Gastrocnemius medialis (tissue), 4 donors: ENCODE measurements around the gene TIMM21.

Experiments used
- POLR2A ChIP-seq, 2 donors: fragments of 450-650 bp; IDR thresholded peaks; one replicate each; pipeline ENCODE4 v1.6.1; 2017; ENCODE audit warnings: antibody characterized with exemption in 2 of 2, mild to moderate bottlenecking in 2 of 2, moderate library complexity in 2 of 2
- TF ChIP-seq, protein P1 (sequence below), 5 experiments: fragments of 450-650 bp in 3 of 5; fragments of 200-600 bp in 2 of 5; sonication (generic) in 2 of 5; IDR thresholded peaks in 4 of 5; conservative IDR thresholded peaks in 1 of 5; 1 replicate in 4 of 5; 2 replicates in 1 of 5; pipeline ENCODE4 v1.5.1; 2016 to 2019; ENCODE audit warnings: antibody characterized with exemption in 5 of 5, mild to moderate bottlenecking in 3 of 5, moderate library complexity in 3 of 5

DNA sequence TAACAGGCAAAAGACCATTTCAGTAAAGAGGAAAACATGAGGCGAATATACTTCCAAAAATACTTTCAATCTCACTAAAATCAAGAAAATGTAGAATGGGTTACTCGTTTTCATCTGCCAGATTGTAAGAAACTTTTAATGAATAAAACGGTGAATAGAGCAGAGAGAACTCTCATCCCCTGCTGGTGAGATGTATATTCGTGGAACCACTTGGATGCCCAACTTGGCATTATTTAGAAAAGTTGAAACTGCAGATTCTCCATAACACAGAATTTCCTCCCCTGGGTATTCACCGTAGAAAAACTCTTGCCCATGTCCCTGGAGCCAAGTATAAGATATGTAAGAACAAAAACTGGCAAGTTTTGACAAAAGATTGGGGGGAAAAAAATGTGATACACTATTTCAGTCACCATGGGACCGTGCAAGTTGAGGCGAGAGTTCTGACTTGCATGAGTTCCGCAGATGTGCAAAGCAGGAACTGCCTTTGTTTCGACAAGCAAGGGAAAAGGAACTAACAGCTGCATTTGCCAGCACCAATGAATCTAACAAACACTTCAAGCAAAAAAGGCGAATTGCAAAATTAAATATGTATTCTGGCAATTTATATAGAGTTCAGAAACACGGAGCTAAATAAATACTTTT is 14.8 kb downstream of the TIMM21 start:
- TF ChIP-seq, protein P1, sequence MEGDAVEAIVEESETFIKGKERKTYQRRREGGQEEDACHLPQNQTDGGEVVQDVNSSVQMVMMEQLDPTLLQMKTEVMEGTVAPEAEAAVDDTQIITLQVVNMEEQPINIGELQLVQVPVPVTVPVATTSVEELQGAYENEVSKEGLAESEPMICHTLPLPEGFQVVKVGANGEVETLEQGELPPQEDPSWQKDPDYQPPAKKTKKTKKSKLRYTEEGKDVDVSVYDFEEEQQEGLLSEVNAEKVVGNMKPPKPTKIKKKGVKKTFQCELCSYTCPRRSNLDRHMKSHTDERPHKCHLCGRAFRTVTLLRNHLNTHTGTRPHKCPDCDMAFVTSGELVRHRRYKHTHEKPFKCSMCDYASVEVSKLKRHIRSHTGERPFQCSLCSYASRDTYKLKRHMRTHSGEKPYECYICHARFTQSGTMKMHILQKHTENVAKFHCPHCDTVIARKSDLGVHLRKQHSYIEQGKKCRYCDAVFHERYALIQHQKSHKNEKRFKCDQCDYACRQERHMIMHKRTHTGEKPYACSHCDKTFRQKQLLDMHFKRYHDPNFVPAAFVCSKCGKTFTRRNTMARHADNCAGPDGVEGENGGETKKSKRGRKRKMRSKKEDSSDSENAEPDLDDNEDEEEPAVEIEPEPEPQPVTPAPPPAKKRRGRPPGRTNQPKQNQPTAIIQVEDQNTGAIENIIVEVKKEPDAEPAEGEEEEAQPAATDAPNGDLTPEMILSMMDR (IDR thresholded peaks at IDR 0.05 in 4 of 5, conservative IDR thresholded peaks at IDR 0.05 in 1 of 5): no peak
- TF ChIP-seq POLR2A (IDR thresholded peaks at IDR 0.05): no peak
